ACC112 (cell line): ENCODE measurements around the gene FLACC1.

ENCODE experiments used
- H2AFZ ChIP-seq: fragments of 200-600 bp; sonication (generic); one replicate; pipeline ENCODE4 v1.6.0; 2017; ENCODE audit warnings: antibody characterized with exemption, low read length; ENCODE audit not compliant: unreplicated experiment
- H3K27ac ChIP-seq: fragments of 200-600 bp; sonication (generic); 2 replicates; pipeline ENCODE4 v1.5.1; 2014; ENCODE audit warnings: low read depth, mild to moderate bottlenecking, antibody characterized with exemption, low read length, moderate library complexity
- H3K27me3 ChIP-seq: fragments of 200-600 bp; sonication (generic); 2 replicates; pipeline ENCODE4 v1.6.1; 2014; ENCODE audit warnings: mild to moderate bottlenecking, antibody characterized with exemption, low read length, moderate library complexity, mixed read lengths; ENCODE audit not compliant: insufficient read depth
- H3K36me3 ChIP-seq: fragments of 200-600 bp; sonication (generic); 2 replicates; pipeline ENCODE4 v1.6.1; 2016; ENCODE audit warnings: mild to moderate bottlenecking, antibody characterized with exemption, low read length, moderate library complexity, mixed read lengths; ENCODE audit not compliant: insufficient read depth
- H3K4me1 ChIP-seq: fragments of 200-600 bp; sonication (generic); one replicate; pipeline ENCODE4 v1.6.1; 2016; ENCODE audit warnings: low read length, mixed read lengths; ENCODE audit not compliant: insufficient read depth, unreplicated experiment, control insufficient read depth
- H3K4me3 ChIP-seq: fragments of 200-600 bp; sonication (generic); 2 replicates; pipeline ENCODE4 v1.5.1; 2014; ENCODE audit warnings: mild to moderate bottlenecking, low read depth, low read length
- H3K79me2 ChIP-seq: fragments of 200-600 bp; sonication (generic); one replicate; pipeline ENCODE4 v1.6.0; 2016; ENCODE audit warnings: low read length; ENCODE audit not compliant: control insufficient read depth, unreplicated experiment, insufficient read depth

Gene FLACC1

DNA sequence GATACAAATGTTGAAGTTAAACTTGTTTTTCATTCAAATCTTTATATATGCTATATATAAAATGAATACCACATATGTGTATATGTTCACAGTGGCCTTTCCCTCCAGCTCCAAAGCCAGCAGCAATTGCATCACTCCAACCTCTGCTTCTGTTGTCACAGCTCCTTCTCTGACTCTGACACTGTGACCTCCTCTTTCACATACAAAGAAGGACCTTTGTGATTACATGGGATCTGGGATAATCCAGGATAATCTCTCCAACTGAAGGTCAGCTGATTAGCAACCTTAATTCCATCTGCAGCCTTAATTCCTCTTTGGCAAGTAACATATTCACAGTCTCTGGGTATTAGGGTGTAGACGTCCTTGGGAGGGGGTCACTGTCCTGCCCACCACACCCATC lies 8.4 kb downstream of the FLACC1 start:
- Histone ChIP-seq H3K4me3 (no peak overlapping the region), H3K27ac (no peak overlapping the region), H3K36me3 (0 out of 2 replicates have a peak, but pooled peaks cover 3% of the 10 kb centered on the region), H3K4me1 (no peaks in the 10 kb centered on the region), H2AFZ (no peak overlapping the region), H3K27me3 (no peaks in the 10 kb centered on the region), H3K79me2 (no peaks in the 10 kb centered on the region)

DNA sequence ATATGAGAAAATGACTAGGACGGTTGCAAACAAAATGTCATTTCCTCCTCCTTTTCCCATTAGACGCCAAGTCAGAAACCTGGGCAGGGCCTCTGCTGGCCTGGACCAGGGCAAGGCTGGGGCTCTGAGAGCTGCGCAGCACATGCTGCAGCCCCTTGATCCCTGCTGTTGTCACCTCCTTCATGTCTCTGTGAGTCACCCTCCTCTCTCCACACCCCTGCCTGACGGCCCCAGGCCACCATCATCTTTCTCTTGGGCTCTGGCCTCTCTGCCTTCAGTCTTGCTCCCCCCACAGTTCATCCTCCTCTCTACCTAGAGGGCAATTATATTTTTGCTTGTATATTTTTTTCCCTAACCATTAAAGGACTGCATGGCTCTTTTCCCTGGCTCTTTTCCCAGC lies 10.0 kb downstream of the FLACC1 start:
- no peak overlapping the region for H2AFZ ChIP-seq
- H3K36me3 ChIP-seq: 0 out of 2 replicates have a peak, but pooled peaks cover 3% of the 10 kb centered on the region
- no peaks in the 10 kb centered on the region for H3K4me1 ChIP-seq
- H3K27me3 ChIP-seq: no peaks in the 10 kb centered on the region
- H3K27ac ChIP-seq: no peak overlapping the region
- H3K4me3 ChIP-seq: no peak overlapping the region
- no peaks in the 10 kb centered on the region for H3K79me2 ChIP-seq

GRCh38 chr2:201345625-201346213 lies 11.4 kb downstream of the FLACC1 start:
- Histone ChIP-seq H3K27ac (no peak overlapping the region), H3K4me1 (no peaks in the 10 kb centered on the region), H3K79me2 (no peaks in the 10 kb centered on the region), H3K36me3 (peaks cover 5% of the 10 kb centered on the region; the same call in 1 of the 2 replicates), H2AFZ (no peak overlapping the region), H3K27me3 (no peaks in the 10 kb centered on the region), H3K4me3 (no peak overlapping the region)

DNA sequence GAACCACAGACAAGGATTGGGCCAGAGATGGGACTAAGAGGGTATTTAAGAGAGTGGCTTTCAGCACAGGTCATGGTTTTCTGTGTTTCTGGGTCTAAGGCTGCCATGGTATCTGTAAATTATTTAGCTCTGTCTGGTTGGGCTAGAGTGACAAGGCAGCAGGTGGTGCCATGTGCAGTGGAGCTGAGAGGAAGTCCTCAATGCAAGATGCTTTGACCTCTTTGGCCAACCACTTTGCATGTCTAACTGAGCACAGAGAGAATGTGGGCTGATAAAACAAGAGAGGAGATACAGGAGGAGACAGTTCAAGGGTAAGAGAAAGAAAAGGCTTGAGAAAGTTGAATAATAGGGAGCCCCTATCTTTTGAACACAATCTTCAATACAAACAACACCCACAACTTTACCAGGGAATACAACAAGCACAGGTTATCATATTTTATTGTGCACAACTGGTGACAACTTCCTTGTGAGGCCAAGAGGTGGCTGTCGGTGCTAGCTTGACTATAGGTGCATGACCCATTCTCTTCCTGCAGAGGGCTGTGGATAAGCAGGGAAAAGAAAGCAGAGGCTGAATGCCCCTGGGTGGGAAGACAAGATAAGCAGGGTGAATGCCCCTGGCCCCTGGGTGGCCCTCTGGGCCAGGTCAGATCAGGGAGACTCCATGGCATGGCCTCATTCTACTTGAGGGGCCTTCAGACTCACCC lies 12.3 kb downstream of the FLACC1 start:
- no peaks in the 10 kb centered on the region for H3K27me3 ChIP-seq
- H3K4me1 ChIP-seq: no peaks in the 10 kb centered on the region
- H3K36me3 ChIP-seq: peaks cover 10% of the 10 kb centered on the region; the same call in 1 of the 2 replicates
- no peaks in the 10 kb centered on the region for H3K79me2 ChIP-seq
- H2AFZ ChIP-seq: no peak overlapping the region
- H3K27ac ChIP-seq: no peak overlapping the region
- no peak overlapping the region for H3K4me3 ChIP-seq

GRCh38 chr2:201343559-201343958 lies 13.6 kb downstream of the FLACC1 start:
- no peak overlapping the region for H2AFZ ChIP-seq
- H3K4me1 ChIP-seq: no peaks in the 10 kb centered on the region
- no peak overlapping the region for H3K4me3 ChIP-seq
- no peak overlapping the region for H3K27ac ChIP-seq
- H3K27me3 ChIP-seq: no peaks in the 10 kb centered on the region
- H3K79me2 ChIP-seq: no peaks in the 10 kb centered on the region
- peaks cover 10% of the 10 kb centered on the region; the same call in 1 of the 2 replicates for H3K36me3 ChIP-seq

DNA sequence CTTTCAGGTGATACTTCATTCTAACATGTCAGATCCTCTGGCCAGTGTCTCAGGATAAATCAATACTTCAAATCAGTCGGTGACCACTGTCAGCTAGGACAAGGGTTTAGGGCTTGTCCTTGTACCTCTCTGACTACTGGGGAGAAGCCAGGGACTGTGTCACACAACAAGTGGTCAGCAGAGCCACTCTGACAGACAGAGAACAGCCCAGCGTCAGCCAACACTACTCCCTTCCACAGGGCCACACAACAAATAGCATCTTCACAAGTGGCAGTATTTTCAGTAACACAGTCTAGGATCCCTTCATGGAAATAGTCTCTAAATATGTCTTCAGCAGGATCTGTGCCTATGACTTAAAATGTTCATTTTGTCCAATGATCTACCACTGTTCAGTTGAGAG lies 14.2 kb downstream of the FLACC1 start:
- peaks cover 10% of the 10 kb centered on the region; the same call in 1 of the 2 replicates for H3K36me3 ChIP-seq
- no peaks in the 10 kb centered on the region for H3K27me3 ChIP-seq
- H3K27ac ChIP-seq: no peak overlapping the region
- H3K4me1 ChIP-seq: no peaks in the 10 kb centered on the region
- no peaks in the 10 kb centered on the region for H3K79me2 ChIP-seq
- H3K4me3 ChIP-seq: no peak overlapping the region
- no peak overlapping the region for H2AFZ ChIP-seq

DNA sequence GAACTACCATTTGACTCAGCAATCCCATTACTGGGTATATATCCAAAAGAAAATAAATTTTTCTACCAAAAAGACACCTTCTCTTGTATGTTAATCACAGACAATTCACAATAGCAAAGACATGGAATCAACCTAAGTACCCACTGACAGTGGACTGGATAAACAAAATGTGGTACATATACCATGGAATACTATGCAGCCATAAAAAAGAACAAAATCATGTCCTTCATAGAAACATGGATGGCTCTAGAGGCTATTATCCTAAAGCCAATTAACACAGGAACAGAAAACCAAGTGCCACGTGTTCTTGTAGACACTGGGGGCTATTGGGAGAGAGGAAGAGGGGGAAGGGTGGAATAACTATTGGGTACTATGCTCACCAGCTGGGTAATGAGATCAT lies 27.7 kb downstream of the FLACC1 start:
- no peak overlapping the region for H3K4me3 ChIP-seq
- H3K27ac ChIP-seq: no peak overlapping the region
- no peaks in the 10 kb centered on the region for H3K27me3 ChIP-seq
- no peaks in the 10 kb centered on the region for H3K4me1 ChIP-seq
- no peaks in the 10 kb centered on the region for H3K79me2 ChIP-seq
- 0 out of 2 replicates have a peak, but pooled peaks cover 3% of the 10 kb centered on the region for H3K36me3 ChIP-seq
- no peak overlapping the region for H2AFZ ChIP-seq

- H3K4me3 ChIP-seq: no peak overlapping the region
- H3K4me1 ChIP-seq: no peaks in the 10 kb centered on the region
- no peak overlapping the region for H3K27ac ChIP-seq
- no peaks in the 10 kb centered on the region for H3K79me2 ChIP-seq
- no peaks in the 10 kb centered on the region for H3K27me3 ChIP-seq
- H3K36me3 ChIP-seq: 0 out of 2 replicates have a peak, but pooled peaks cover 6% of the 10 kb centered on the region
- H2AFZ ChIP-seq: no peak overlapping the region
These were observed 29.5 kb downstream of the FLACC1 start for GRCh38 chr2:201327678-201328077.

DNA sequence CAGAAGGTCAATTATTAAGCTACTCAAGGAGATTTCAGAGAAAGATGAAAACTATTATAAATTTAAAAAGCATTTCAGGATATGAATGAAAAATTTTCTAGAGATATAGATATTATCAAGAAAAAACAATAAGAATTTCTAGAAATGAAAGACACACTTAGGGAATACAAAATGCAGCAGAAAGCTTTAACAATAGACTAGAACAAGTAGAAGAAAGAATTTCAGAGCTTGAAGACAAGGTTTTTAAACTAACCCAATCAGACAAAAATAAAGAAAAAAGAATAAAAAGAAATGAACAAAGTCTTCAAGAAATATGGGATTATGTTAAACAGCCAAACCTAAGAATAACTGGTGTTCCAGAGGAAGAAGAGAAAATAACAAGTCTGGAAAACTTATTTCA lies 34.4 kb downstream of the FLACC1 start:
- no peak overlapping the region for H3K27ac ChIP-seq
- no peak overlapping the region for H2AFZ ChIP-seq
- peaks cover 12% of the 10 kb centered on the region; the same call in 1 of the 2 replicates for H3K36me3 ChIP-seq
- no peak overlapping the region for H3K4me3 ChIP-seq
- no peaks in the 10 kb centered on the region for H3K4me1 ChIP-seq
- no peaks in the 10 kb centered on the region for H3K79me2 ChIP-seq
- H3K27me3 ChIP-seq: no peaks in the 10 kb centered on the region

DNA sequence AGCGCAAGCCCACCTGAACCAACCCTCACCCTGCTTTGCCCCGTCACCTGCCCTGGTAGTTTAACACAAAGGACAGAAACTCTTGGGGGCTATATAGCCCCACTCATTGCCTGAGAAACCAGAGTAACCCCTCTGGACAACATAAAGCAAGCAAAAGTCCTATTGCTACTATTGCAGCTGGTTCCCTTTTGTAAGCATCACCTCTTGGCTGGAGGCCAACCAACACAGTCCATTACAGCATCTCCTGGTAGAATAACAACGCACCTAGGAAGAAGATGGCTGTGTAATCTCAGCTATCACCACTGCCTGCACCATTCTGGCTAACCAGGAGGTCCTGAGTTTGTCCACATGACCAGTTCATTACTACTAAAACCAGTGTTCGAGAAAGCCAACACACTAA lies 36.4 kb downstream of the FLACC1 start:
- no peak overlapping the region for H2AFZ ChIP-seq
- no peaks in the 10 kb centered on the region for H3K27me3 ChIP-seq
- no peaks in the 10 kb centered on the region for H3K4me1 ChIP-seq
- no peak overlapping the region for H3K4me3 ChIP-seq
- H3K79me2 ChIP-seq: no peaks in the 10 kb centered on the region
- H3K36me3 ChIP-seq: peaks cover 9% of the 10 kb centered on the region; the same call in 1 of the 2 replicates
- H3K27ac ChIP-seq: no peak overlapping the region

DNA sequence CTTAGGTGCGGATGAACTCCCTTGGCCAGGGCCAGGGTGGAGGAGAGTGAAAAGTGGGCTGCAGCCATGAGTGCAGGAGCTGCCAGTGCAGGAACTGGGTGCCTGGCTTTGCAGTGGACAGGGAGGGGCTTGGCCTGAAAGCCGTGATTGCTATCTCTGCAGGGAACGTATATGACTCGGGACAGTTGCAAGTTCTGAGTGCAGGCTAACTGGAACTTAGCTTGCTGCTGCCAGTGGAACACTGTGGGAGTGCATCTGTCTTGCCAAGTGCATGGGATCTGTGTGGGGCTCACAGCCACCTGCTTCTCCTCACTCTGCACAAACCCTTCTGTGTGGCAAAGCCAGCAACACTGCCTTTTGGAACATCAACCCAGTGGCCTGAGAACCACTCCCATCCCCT lies 36.9 kb downstream of the FLACC1 start:
- H3K27ac ChIP-seq: no peak overlapping the region

More for the DNA sequence above, 36.9 kb downstream of the FLACC1 start:
- H3K4me1 ChIP-seq: no peaks in the 10 kb centered on the region
- no peak overlapping the region for H2AFZ ChIP-seq
- H3K79me2 ChIP-seq: no peaks in the 10 kb centered on the region
- peaks cover 9% of the 10 kb centered on the region; the same call in 1 of the 2 replicates for H3K36me3 ChIP-seq
- H3K4me3 ChIP-seq: no peak overlapping the region
- H3K27me3 ChIP-seq: no peaks in the 10 kb centered on the region
